Stimulated activated CD4-positive, alpha-beta T cell treated with anti-CD3 and anti-CD28 coated beads, Interleukin-4, amount 100 ng/mL, for 24 hours (primary cell): ENCODE data around the gene ATXN7L1.
A peak's percentile ranks its signal among the peaks of the same experiment; 100 is the strongest.

Experiments
- DNase-seq: peaks from one replicate; pipeline ENCODE4 v3.0.0-alpha.2; 2020

The ATXN7L1 gene, protein sequence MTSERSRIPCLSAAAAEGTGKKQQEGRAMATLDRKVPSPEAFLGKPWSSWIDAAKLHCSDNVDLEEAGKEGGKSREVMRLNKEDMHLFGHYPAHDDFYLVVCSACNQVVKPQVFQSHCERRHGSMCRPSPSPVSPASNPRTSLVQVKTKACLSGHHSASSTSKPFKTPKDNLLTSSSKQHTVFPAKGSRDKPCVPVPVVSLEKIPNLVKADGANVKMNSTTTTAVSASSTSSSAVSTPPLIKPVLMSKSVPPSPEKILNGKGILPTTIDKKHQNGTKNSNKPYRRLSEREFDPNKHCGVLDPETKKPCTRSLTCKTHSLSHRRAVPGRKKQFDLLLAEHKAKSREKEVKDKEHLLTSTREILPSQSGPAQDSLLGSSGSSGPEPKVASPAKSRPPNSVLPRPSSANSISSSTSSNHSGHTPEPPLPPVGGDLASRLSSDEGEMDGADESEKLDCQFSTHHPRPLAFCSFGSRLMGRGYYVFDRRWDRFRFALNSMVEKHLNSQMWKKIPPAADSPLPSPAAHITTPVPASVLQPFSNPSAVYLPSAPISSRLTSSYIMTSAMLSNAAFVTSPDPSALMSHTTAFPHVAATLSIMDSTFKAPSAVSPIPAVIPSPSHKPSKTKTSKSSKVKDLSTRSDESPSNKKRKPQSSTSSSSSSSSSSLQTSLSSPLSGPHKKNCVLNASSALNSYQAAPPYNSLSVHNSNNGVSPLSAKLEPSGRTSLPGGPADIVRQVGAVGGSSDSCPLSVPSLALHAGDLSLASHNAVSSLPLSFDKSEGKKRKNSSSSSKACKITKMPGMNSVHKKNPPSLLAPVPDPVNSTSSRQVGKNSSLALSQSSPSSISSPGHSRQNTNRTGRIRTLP

DNA sequence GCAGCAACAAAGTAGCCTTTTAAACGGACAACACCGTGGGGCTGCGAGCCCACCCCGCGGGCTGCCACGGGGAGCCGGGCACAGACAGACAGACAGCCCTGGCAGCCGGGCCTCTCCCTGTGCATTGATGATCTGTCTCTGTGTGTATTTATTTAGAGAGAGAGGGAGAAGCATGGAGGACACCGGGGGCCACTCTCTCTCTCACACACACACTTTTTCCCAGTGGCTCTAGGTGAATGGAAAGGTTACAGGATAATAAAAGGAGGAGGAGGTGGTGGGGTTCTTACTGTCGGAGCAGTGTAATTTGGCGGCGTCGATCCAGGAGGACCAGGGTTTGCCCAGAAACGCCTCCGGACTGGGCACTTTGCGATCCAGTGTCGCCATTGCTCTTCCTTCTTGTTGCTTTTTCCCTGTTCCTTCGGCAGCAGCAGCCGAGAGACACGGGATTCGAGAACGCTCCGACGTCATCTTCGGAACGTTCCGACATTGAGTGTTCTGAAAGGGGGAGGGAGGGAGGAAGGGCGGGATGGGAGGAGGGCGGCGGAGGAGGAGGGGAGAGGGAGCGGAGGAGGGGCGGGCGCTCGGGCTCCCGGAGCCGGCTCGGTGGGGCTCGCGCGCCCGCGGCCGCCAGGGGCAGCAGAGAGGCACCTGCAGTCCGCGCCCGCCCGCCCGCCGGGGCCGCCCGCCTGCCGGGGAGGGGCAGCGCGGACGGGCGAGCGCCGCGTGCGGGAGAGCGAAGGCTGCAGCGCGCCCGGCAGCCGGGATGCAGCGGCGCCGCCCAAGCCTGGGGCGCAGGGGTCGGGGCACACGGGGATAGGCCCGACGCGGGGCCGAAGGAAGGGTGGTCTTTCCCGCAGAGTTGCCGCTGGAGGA is at the start of gene ATXN7L1:
Gene ATXN7L1 (minus strand): TSS at position 509 of the 873 bp plus-strand sequence. CDS start 41 bp downstream, at position 468.
- DNase-seq, result peak; percentile 89

DNA sequence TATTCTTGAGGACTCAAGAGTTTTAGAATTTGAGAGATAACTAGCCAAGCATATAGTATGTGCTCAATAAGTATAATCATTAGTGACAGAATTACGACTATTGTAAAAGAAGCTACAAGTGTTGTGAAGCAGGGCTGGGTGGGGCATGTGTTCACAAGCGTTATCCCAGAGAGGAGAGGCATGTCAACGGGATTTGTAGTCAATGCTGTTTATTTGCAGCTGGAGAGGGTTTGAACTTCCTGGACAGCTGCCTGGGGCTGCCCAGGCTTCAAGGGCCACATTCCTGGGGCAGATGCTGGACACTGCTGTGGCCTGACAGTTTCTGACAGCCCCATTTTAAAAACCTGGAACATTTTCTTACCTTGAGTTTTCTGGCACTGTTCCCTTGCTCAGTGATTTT is 49.7 kb upstream of the ATXN7L1 start:
- DNase-seq, result no peak

DNA sequence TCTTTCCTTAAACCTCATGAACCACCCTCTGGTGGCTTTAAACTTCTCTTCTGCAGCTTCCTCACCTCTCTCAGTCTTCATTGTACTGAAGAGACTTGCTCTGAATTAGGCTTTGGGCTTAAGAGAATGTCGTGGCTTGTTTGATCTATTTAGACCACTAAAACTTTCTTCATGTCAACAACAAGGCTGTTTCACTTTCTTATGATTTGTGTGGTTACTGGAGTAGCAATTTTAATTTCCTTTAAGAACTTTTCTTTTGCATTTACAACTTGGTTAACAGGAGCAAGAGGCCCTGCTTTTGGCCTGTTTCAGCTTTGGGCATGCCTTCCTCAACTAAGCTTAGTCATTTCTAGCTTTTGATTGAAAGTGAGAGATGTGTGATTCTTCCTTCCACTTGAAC is 48.5 kb upstream of the ATXN7L1 start:
- DNase-seq, result peak; percentile 39

DNA sequence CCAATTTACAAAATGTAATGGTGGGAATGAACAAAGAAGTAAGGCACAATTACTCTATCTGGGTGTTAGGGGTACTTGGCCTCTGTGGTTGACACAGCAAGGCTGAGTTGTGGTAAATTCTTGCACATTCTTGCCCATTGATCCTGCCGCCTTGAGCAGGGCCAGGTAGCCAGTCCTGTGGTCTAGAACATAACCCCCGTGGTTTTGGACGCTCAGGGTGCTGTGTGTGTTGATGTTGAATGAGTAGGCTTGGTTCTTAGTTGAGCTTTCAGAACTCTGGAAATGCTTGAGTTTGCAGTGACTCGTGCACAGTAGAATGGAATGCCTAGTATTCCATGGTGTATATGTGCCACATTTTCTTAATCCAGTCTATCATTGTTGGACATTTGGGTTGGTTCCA is 44.4 kb upstream of the ATXN7L1 start:
- DNase-seq, result no peak

DNA sequence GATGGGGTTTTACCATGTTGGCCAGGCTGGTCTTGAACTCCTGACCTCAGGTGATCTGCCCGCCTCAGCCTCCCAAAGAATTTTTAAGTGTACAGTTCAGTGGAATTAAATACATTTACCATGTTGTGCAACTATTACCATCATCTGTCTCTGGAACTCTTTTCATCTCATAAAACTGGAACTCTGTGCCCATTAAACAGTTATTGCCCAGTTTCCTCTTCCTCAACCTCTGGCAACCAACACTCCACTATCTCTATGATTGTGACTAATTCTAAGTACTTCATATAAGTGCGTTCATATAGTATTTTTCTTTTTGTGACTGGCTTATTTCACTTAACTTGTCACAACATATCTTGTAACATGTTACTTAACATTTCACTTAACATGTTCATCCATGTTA is 41.3 kb upstream of the ATXN7L1 start:
- DNase-seq, result no peak

DNA sequence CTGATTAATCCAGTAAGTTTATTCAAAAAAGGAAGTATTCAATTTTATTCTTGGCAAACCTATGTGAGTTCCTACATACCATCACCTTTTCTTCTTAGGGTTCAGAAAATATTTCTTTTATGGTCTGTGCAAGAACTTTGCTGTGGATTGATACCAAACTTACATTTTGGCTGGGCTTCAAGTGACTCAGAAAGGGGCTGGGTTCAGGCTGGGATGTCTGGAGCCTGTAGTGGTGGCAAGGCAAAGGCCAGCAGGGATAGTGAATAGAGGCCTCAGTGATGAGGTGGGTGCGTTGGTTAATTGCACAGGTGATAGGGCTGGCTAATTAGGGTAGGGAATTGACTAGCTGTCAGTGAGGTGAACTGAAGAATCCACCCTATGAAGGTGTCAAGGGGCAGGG is 40.2 kb upstream of the ATXN7L1 start:
- DNase-seq, result no peak

DNA sequence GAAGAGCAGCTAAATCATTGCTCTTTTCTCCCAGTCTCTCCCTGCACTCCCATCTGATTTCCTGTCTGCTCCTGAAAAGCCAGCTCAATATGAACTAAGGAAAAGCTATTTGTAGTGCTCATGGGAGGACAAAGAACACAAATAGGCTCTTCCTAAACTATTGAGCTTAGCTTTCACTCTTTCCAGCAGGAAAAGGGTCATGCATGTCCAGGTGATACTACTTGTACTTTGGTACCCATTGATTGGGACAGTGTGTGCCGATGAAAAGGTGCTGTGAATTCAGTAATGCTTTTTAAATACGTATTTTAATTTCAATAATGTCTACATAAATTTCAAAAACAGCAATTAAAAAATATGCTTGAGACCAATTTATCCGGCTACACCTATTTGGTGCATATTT is 37.5 kb upstream of the ATXN7L1 start:
- no peak for DNase-seq

DNA sequence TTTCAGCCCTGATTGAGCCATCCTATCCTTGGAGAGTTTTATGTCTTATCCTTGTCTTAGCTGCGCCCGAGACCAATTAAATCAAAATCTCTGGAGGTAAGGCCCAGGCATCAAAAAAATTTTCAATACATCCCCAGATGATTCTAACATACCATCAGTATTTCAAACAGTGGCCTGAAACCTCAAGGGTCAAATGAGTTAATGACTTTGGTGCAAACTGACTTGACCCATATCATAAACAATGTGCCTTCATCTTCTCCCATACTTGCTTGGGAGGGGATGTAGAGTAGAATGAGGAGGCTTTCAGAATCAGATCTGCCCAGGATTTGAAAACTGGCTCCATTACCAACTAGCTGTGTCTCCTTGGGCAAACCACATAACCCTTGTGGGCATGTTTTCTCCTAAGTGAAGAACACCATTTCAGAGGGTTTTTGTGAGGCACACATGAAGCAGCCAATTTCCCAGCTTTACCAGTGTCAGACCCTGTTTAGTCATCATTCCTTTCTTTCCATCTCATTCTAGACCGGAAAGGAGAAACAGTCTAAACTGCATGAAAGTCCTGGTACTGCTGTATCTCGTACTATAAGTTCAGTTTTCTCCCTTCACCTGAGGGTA is 35.7 kb upstream of the ATXN7L1 start:
- DNase-seq, result no peak

DNA sequence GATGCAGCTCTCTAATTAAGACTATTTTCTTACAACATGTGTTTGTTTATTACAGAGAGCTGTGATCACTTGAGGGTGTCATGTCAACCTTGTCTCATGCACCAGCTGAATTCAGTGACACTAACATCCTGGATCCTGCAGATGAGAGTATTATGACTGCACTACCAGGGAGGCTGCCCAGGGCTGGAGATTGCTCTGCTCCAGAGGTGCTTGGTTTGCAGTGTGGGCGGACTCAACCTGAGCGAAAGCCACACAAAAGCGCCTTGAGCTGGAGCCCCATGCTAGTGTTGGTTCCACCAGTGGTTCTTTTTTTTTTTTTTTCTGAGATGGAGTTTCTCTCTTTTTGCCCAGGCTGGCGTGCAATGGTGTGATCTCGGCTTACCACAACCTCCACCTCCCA is 33.8 kb upstream of the ATXN7L1 start:
- DNase-seq, result no peak

DNA sequence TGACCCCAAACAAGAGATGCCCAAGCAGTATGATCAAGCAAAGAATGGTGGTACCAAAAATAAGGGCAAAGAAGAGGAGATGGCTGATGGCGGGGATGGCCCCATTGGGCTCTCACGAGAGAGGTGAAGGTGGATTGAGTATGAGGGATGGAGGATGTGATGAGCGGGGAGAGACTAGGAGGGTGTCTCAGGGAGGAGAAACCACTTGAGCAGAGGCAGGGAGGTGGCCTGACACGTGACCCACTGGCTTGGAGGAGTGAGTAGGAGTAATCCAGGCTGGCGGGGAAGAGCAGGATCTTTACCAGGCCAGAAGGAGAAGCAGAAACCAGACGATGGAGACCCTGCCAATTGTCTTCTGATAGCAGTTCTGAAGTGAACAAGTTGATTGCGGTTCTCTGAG is 33.3 kb upstream of the ATXN7L1 start:
- no peak for DNase-seq

DNA sequence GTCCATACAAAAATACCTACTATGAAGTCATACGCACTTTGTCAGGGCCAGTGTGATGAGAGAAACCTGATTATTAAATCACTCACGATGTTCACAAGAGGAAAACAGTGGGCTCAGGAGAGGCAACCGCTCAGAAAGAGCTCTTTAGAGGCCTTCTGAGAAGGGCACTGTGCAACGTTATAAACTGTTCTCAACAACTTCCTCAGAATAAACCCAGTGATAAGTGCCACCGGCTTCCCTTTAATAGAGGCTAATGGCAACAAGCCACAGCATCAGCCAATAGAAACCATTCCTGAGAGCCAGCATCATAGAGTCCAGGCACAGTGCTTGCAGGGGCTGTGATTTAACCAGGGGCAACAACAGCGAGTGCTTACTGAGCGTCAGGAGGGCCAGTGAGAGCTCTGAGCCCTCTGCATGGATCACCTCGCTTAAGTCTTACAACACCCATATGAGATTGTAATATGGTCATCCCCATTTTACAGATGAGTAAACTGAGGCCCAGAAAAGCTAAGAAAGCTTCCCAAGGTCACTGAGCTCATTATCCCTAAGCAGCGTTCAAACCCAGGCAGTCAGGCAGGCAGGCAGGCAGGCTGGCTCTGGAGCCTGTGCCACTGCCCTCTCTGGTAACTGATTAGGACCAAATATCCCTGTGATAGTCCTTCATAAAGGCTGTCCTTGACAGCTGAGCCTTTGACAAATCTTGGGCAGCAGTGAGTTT is 30.9 kb upstream of the ATXN7L1 start:
- no peak for DNase-seq

DNA sequence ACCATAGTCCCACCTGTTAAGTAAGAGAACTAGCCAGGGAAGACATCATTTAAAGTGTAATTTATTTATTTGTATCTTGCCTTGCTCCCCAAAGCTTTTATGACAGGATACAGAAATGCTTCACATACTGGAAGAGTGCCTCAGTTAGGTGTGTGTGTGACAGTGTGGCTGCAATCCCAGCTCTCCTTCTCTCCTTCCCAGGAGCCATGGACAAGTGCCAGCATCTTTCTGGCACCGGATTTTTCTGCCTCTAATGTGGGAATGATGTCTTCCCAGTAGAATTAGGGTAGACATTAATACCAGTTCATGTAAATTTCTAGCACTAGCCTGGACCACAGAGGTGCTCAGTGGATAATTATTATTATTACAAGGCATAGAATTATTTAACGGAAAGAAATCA is 30.3 kb upstream of the ATXN7L1 start:
- no peak for DNase-seq

DNA sequence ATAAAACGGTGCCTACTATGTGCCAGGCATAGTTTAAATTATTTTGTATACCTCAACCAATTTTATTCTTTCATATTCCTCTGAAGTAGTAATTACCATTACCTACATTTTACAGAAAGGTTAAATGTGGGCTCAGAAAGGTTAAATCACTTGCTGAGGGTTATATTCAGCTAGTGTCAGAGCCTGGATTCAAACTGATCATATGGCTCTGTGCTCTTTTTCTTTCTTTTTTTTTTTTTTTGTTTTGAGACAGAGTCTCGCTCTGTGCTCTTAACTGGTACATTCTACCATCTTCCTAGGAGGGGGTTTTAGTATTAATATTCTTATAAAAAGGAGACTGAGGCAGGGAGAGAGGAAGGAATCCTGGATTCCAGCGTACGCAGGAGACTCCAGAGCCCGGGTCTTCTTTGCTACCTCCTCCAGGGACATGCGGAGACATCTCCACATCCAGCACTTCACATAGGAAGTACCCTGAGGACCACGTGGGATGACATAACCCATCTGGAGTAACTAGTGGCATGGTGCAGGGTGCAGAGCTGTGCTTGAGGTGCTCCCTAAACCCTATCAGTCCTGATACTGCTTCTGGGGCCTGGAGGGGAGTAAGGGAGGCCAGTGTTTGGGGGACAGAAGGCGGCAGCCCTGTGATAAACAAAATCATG is 29.6 kb upstream of the ATXN7L1 start:
- no peak for DNase-seq

DNA sequence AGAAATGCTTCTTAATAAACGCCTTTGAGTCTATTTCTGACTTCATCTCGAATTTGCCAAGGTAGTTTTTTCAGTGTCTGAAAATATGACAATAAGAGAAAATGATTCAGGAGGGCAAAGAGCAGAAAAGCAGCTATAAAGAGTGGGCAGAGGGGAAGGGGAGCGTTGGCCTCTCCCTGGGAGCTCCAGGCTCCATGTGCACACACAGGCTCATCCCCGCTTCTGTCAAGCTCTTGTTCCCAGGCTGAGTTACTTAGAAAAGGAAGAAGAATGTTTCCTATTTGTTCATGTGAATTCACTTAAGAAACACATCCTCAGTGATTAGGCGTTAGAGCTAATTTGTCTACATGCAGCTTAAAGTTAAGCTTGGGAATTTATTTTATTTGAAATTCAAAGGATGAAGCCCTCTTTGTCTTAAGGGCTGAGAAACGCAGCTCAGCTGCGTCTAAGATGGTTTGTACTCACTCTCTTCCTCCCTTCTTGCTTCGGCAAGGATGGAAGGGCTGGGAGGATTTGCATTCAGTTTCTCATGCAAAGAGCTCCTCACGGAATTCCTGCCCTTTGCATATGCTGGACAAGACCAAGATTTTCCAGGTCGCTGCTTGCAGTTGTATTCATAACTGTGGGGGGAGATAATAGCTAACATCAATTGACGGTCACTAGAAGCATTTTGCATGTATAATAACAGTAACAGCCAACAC is 29.0 kb upstream of the ATXN7L1 start:
- no peak for DNase-seq

DNA sequence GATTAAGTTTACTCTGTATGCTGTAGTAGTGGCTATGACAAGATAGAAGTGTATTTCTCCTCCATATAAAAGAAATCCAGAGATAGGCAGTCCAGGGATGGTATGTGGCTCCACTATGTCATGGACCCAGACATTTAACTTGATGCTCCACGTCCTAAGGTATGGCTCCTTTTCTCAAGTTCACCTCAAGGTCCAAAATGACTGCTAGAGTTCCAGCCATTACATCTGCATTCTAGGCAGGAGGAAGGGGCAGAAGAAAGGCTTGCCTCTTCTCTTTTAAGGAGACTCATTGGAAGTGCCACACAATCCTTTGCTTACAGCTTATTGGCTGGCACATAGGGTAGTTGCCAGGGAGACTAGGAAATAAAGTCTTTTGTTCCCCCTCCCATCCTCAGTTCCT is 27.7 kb upstream of the ATXN7L1 start:
- DNase-seq, result no peak

DNA sequence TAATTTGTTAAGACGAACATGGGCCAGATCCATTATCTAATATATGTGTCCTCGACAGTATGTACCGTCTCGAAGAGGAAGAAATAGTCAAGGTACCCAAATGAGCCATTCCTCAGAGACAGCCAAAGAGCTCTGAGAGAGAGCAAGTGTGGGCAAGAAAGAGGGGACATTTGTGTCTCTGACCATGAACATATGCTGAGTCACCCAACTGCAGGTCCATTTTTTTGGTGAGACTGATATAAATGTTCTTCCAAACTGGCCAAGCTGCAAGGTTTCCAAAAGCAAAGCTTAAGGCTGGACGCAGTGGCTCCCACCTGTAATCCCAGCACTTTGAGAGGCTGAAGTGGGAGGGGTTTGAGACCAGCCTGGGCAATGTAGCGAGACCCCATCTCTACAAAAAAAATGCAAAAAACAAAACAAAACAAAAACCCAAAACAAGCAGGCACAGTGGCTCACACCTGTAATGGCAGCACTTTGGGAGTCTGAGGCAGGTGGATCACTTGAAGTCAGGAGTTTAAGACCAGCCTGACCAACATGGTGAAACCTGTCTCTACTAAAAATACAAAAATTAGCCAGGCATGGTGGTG is 26.0 kb upstream of the ATXN7L1 start:
- no peak for DNase-seq

DNA sequence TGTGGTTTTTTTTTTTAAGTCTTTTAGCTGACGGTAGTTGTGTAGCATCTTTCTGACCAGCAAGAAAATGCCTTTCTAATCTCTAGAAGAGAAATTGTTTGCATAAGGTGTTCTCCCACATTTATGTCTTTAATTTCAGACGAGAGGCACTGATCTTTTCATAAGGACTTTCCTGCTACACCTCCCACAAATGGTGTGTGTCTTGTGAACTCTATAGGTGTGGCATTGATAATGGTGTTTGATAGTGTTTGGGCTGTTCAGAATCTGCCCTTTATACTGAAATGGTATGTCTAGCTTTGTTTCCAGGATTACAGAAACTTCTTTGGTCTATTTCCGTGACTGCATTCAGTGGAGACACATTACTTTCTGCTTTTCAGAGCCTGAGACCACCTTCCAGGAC is 21.6 kb upstream of the ATXN7L1 start:
- no peak for DNase-seq

DNA sequence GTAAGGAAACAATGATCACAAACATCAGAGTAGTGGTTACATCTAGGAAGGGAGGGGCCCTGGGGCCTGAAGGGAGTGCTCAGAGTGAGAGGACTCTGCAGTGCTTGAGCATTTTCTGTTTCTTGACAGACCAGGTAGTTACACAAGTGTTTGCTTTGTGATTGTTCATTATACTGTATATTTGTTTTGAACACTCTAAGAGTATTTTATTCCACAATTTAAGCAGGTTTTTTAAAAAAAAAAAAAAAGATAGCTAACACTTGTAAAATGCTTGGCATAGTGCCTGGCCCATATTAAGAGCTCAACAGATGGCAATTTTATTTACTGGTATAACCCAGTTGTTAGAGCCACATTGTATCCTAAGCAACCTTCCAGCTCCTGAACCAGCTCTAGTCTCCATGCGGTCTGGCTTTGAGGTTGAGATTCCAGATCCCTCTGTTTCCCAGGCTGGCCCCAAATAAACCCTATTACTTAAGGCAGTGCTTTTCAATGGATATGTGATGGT is 20.1 kb upstream of the ATXN7L1 start:
- no peak for DNase-seq

DNA sequence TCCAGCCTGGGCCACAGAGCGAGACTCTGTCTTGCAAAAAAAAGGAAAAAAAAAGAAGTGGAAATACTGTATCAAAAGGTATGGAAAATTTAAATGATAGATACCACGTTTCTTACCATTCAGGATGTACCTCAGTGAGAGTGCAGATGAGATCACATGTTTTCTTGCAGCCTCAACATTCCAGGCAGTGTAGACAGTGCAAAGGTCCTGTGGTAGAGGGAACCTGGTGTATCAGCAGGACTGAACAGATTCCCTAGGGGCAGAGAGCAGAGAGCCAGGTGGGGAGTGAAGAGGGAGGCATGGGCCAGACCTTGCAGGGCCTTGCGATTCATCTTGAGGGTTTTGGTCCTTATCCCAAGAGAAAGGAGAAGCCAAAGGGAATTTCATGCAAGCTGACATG is 17.7 kb upstream of the ATXN7L1 start:
- DNase-seq, result no peak

DNA sequence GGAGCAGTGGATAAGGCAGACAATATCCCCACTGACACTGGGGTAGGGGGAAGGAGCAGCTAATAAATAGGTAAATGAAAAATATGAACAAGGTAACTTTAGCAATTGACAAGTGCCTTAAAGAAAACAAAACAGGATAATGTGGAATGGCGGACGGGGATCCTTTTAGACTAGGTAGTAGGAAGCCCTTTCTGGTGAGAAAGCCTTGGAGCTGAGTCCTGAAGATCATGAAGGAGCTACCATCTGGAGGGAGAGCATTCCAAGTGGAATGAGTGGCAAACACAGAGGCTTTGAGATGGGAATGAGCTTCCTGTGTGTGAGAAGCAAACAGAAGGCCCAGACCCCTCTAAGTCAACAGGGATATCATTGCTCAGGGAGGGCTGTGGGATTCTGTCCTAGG is 16.0 kb upstream of the ATXN7L1 start:
- DNase-seq, result no peak
